ENCODE measurements around the gene OR1M1. TPM values are rescaled to one million over a fixed set of nuclear protein-coding genes. Genes with fewer than 3 reads are reported as not detected.
"Not testable (repeated sequence)": the region's sequence is repeated elsewhere in the genome, so short reads cannot be mapped to it uniquely, and the experiment has no call there.

The OR1M1 gene
- total RNA-seq, 1 donor from 2014 or later = not detected

GRCh38 chr19:9061879-9062278, 25.0 kb upstream of the OR1M1 start:
- H3K9me3 Mint-ChIP-seq = no peaks in the 10 kb centered on the region
- no peaks in the 10 kb centered on the region for H3K4me1 Mint-ChIP-seq
- no peak for TF ChIP-seq CTCF (conservative IDR thresholded peaks at IDR 0.05)
- H3K27ac Mint-ChIP-seq (ENCODE audit: unreplicated experiment) = no peak overlapping the region
- H3K36me3 Mint-ChIP-seq (ENCODE audit: low read depth) = no peaks in the 10 kb centered on the region
- no peak overlapping the region for H3K4me3 Mint-ChIP-seq
- H3K27me3 Mint-ChIP-seq (ENCODE audit: low read depth) = peaks cover 5% of the 10 kb centered on the region
- DNase-seq (ENCODE audit: low read depth, low spot score) = no peak

- H3K36me3 Mint-ChIP-seq (ENCODE audit: low read depth) = no peaks in the 10 kb centered on the region
- H3K4me1 Mint-ChIP-seq = no peaks in the 10 kb centered on the region
- no peak for DNase-seq (ENCODE audit: low read depth, low spot score)
- no peak for TF ChIP-seq CTCF (conservative IDR thresholded peaks at IDR 0.05)
- H3K27ac Mint-ChIP-seq (ENCODE audit: unreplicated experiment) = no peak overlapping the region
- H3K27me3 Mint-ChIP-seq (ENCODE audit: low read depth) = no peaks in the 10 kb centered on the region
- no peak overlapping the region for H3K4me3 Mint-ChIP-seq
- no peaks in the 10 kb centered on the region for H3K9me3 Mint-ChIP-seq
These were observed 21.3 kb upstream of the OR1M1 start for GRCh38 chr19:9065457-9066014.

- Mint-ChIP-seq H3K27ac (ENCODE audit: unreplicated experiment) (no peak overlapping the region), H3K36me3 (ENCODE audit: low read depth) (no peaks in the 10 kb centered on the region), H3K4me1 (no peaks in the 10 kb centered on the region), H3K4me3 (no peak overlapping the region), H3K27me3 (ENCODE audit: low read depth) (no peaks in the 10 kb centered on the region), H3K9me3 (no peaks in the 10 kb centered on the region)
- DNase-seq (ENCODE audit: low read depth, low spot score) = no peak
- no peak for TF ChIP-seq CTCF (conservative IDR thresholded peaks at IDR 0.05)
These were observed 16.8 kb upstream of the OR1M1 start for GRCh38 chr19:9070066-9070465.

GRCh38 chr19:9071720-9072119, 15.1 kb upstream of the OR1M1 start:
- not testable (repeated sequence) for H3K4me1 Mint-ChIP-seq; DNase-seq (ENCODE audit: low read depth, low spot score); H3K36me3 Mint-ChIP-seq (ENCODE audit: low read depth); H3K27me3 Mint-ChIP-seq (ENCODE audit: low read depth); H3K9me3 Mint-ChIP-seq; H3K4me3 Mint-ChIP-seq; H3K27ac Mint-ChIP-seq (ENCODE audit: unreplicated experiment)

- Mint-ChIP-seq H3K27me3 (ENCODE audit: low read depth) (no peaks in the 10 kb centered on the region), H3K9me3 (no peaks in the 10 kb centered on the region), H3K4me3 (no peak overlapping the region), H3K36me3 (ENCODE audit: low read depth) (no peaks in the 10 kb centered on the region), H3K4me1 (peaks cover 5% of the 10 kb centered on the region), H3K27ac (ENCODE audit: unreplicated experiment) (no peak overlapping the region)
- no peak for DNase-seq (ENCODE audit: low read depth, low spot score)
- no peak for TF ChIP-seq CTCF (conservative IDR thresholded peaks at IDR 0.05)
These were observed 13.1 kb upstream of the OR1M1 start for GRCh38 chr19:9073806-9074205.

GRCh38 chr19:9075064-9075949, 11.6 kb upstream of the OR1M1 start:
- peak overlapping the region; percentile 50 for H3K27ac Mint-ChIP-seq (ENCODE audit: unreplicated experiment)
- H3K4me3 Mint-ChIP-seq = no peak overlapping the region
- TF ChIP-seq CTCF (conservative IDR thresholded peaks at IDR 0.05) = no peak
- peaks cover 5% of the 10 kb centered on the region for H3K4me1 Mint-ChIP-seq
- H3K36me3 Mint-ChIP-seq (ENCODE audit: low read depth) = no peaks in the 10 kb centered on the region
- no peak for DNase-seq (ENCODE audit: low read depth, low spot score)
- no peaks in the 10 kb centered on the region for H3K27me3 Mint-ChIP-seq (ENCODE audit: low read depth)
- no peaks in the 10 kb centered on the region for H3K9me3 Mint-ChIP-seq
